Fibroblast of the aortic adventitia (primary cell): ENCODE results near the gene FCN1. TPM values are rescaled to one million over a fixed set of nuclear protein-coding genes. Genes with fewer than 3 reads are reported as not detected.

ENCODE experiments used
- DNase-seq: peaks from one replicate; pipeline ENCODE4 v3.0.0-alpha.2; 2010; ENCODE audit warnings: low read depth
- H3K4me3 ChIP-seq: 2 replicates; pipeline ENCODE4 v1.5.1; 2011; ENCODE audit warnings: low read depth, mild to moderate bottlenecking, control low read depth, low read length, moderate library complexity
- total RNA-seq: library from RNA; depleted of rRNA; stranded (reverse); fragments of >200 nt; gene quantifications from 2 replicates; pipeline ENCODE4 v1.2.3, GENCODE V29; 2012; ENCODE audit warnings: low replicate concordance
- TF ChIP-seq, protein P1 (sequence below): IDR thresholded peaks from 2 replicates; pipeline ENCODE4 v1.5.1; 2011; ENCODE audit warnings: mild to moderate bottlenecking, low read length, control low read depth, inconsistent platforms; ENCODE audit not compliant: insufficient read depth

The FCN1 gene
- total RNA-seq, 1 donor = not detected

GRCh38 chr9:134942011-134942787 is 24.5 kb upstream of the FCN1 start:
- TF ChIP-seq, protein P1, sequence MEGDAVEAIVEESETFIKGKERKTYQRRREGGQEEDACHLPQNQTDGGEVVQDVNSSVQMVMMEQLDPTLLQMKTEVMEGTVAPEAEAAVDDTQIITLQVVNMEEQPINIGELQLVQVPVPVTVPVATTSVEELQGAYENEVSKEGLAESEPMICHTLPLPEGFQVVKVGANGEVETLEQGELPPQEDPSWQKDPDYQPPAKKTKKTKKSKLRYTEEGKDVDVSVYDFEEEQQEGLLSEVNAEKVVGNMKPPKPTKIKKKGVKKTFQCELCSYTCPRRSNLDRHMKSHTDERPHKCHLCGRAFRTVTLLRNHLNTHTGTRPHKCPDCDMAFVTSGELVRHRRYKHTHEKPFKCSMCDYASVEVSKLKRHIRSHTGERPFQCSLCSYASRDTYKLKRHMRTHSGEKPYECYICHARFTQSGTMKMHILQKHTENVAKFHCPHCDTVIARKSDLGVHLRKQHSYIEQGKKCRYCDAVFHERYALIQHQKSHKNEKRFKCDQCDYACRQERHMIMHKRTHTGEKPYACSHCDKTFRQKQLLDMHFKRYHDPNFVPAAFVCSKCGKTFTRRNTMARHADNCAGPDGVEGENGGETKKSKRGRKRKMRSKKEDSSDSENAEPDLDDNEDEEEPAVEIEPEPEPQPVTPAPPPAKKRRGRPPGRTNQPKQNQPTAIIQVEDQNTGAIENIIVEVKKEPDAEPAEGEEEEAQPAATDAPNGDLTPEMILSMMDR = no peak

GRCh38 chr9:134940236-134941208 is 22.8 kb upstream of the FCN1 start:
- TF ChIP-seq, protein P1 = no peak
- no peak overlapping the region for H3K4me3 ChIP-seq
- no peak for DNase-seq

More at GRCh38 chr9:134942011-134942787, 24.5 kb upstream of the FCN1 start:
- no peak overlapping the region for H3K4me3 ChIP-seq
- peak; percentile 11 for DNase-seq

- DNase-seq = no peak
- TF ChIP-seq, protein P1 = no peak
- H3K4me3 ChIP-seq = no peak overlapping the region
Observed at GRCh38 chr9:134939836-134940235, 22.1 kb upstream of the FCN1 start.

- H3K4me3 ChIP-seq = no peak overlapping the region
- TF ChIP-seq, protein P1 = no peak
- DNase-seq = no peak
Observed at GRCh38 chr9:134939080-134939733, 21.5 kb upstream of the FCN1 start.

GRCh38 chr9:134938346-134939079 is 20.8 kb upstream of the FCN1 start:
- no peak for DNase-seq
- TF ChIP-seq, protein P1 = no peak
- no peak overlapping the region for H3K4me3 ChIP-seq
